K562 (cell line): Measurements from ENCODE around the gene JPT1. TPM values are rescaled to one million over a fixed set of nuclear protein-coding genes. Genes with fewer than 3 reads are reported as not detected.

ENCODE experiments used
- C11orf30 ChIP-seq: fragments of 450-650 bp; IDR thresholded peaks from 2 replicates; pipeline ENCODE4 v1.6.1; 2016; ENCODE audit warnings: low read depth, mild to moderate bottlenecking
- CBX1 ChIP-seq: sonication (generic); IDR thresholded peaks from 2 replicates; pipeline ENCODE4 v1.6.1; 2016; ENCODE audit warnings: antibody characterized with exemption, low read depth, mild to moderate bottlenecking
- CTCF ChIP-seq, 3 experiments: IDR thresholded peaks in 2 of 3; conservative IDR thresholded peaks in 1 of 3; 2 replicates each; pipeline ENCODE4 v1.5.1; 2011 to 2012; ENCODE audit warnings: low read length in 3 of 3, mild to moderate bottlenecking in 3 of 3, control low read depth in 2 of 3, improper control_type of control experiment in 1 of 3, inconsistent platforms in 1 of 3, low read depth in 1 of 3, mixed read lengths in 1 of 3, moderate library complexity in 1 of 3; ENCODE audit not compliant: insufficient read depth in 2 of 3
- GTF2B ChIP-seq: IDR thresholded peaks from 2 replicates; pipeline ENCODE4 v1.6.1; 2011; ENCODE audit not compliant: insufficient read length; ENCODE audit errors: extremely low read depth
- HMBOX1 ChIP-seq: sonication (generic); IDR thresholded peaks from 2 replicates; pipeline ENCODE4 v1.6.1; 2016
- ILF3 ChIP-seq: fragments of 450-650 bp; IDR thresholded peaks from 2 replicates; pipeline ENCODE4 v1.6.1; 2018; ENCODE audit warnings: antibody characterized with exemption, mild to moderate bottlenecking, moderate library complexity, borderline replicate concordance
- KAT2B ChIP-seq: IDR thresholded peaks from one replicate; pipeline ENCODE4 v1.6.1; 2012; ENCODE audit warnings: low read depth, mild to moderate bottlenecking, control low read depth, inconsistent platforms, low read length, moderate library complexity
- MAFK ChIP-seq: IDR thresholded peaks from 2 replicates; pipeline ENCODE4 v1.6.1; 2011; ENCODE audit warnings: low read length, improper control_type of control experiment
- MITF ChIP-seq: IDR thresholded peaks from 2 replicates; pipeline ENCODE4 v1.6.1; 2014; ENCODE audit warnings: antibody characterized with exemption
- MNT ChIP-seq, 2 experiments: fragments of 450-650 bp; conservative IDR thresholded peaks; 2 replicates each; pipeline ENCODE4 v1.6.1; 2017; ENCODE audit warnings: mild to moderate bottlenecking in 2 of 2, moderate library complexity in 2 of 2
- SMAD1 ChIP-seq: fragments of 150-350 bp; IDR thresholded peaks from 2 replicates; pipeline ENCODE4 v1.6.1; 2014; ENCODE audit warnings: low read length, low read depth; ENCODE audit not compliant: partially characterized antibody
- SMAD3 ChIP-seq: fragments of 450-650 bp; formaldehyde crosslinking; conservative IDR thresholded peaks from 2 replicates; pipeline ENCODE4 v1.4.0; 2020; ENCODE audit warnings: mild to moderate bottlenecking
- SMARCA4 ChIP-seq: fragments of 450-650 bp; IDR thresholded peaks from 2 replicates; pipeline ENCODE4 v1.6.1; 2016
- SMARCA5 ChIP-seq: fragments of 450-650 bp; IDR thresholded peaks from 2 replicates; pipeline ENCODE4 v1.6.1; 2016
- ZBED1 ChIP-seq: IDR thresholded peaks from 2 replicates; pipeline ENCODE4 v1.6.1; 2014
- ZBTB34 ChIP-seq: fragments of 250-450 bp; sonication (Bioruptor Pico); IDR thresholded peaks from 2 replicates; pipeline ENCODE4 v1.8.0; 2021; ENCODE audit warnings: mild to moderate bottlenecking, moderate library complexity
- ZKSCAN8 ChIP-seq: fragments of 200-800 bp; sonication (Bioruptor generic); IDR thresholded peaks from 2 replicates; pipeline ENCODE4 v1.6.1; 2016; ENCODE audit warnings: missing genetic modification characterization, missing compliant biosample characterization
- ZNF232 ChIP-seq: sonication (generic); formaldehyde crosslinking; IDR thresholded peaks from 2 replicates; pipeline ENCODE4 v1.8.0; 2022; ENCODE audit warnings: mild to moderate bottlenecking, missing genetic modification reagents
- ZNF316 ChIP-seq: fragments of 450-650 bp; IDR thresholded peaks from 2 replicates; pipeline ENCODE4 v1.6.1; 2016
- ZNF699 ChIP-seq: fragments of 250-450 bp; sonication (Bioruptor Pico); IDR thresholded peaks from 2 replicates; pipeline ENCODE4 v1.8.0; 2021; ENCODE audit warnings: mild to moderate bottlenecking, moderate library complexity; ENCODE audit not compliant: insufficient replicate concordance
- ZNF717 ChIP-seq: fragments of 250-450 bp; sonication (Bioruptor Pico); IDR thresholded peaks from 2 replicates; pipeline ENCODE4 v1.5.0; 2021
- ZZZ3 ChIP-seq: fragments of 450-650 bp; IDR thresholded peaks from 2 replicates; pipeline ENCODE4 v1.6.1; 2016; ENCODE audit warnings: antibody characterized with exemption, mild to moderate bottlenecking, moderate library complexity
- polyA plus RNA-seq, 8 experiments: library from polyadenylated mRNA; depleted of rRNA in 4 of 8; stranded (reverse) in 5 of 8; unstranded in 3 of 8; fragments of >200 nt; fragmentation: Nextera tagmentation in 2 of 8; fragmentation: Illumina TruSeq in 1 of 8; extraction: Ambion mirVana in 2 of 8; extraction: Trizol in 1 of 8; gene quantifications; 2 replicates each; pipeline versions ENCODE4 v1.2.1 to v1.2.3, GENCODE V29; 2011 to 2014; ENCODE audit warnings: inconsistent platforms in 1 of 8, missing spikeins in 1 of 8
- total RNA-seq, 7 experiments: library from RNA; depleted of rRNA in 6 of 7; stranded (reverse); fragments of >200 nt in 6 of 7; fragmentation: Illumina TruSeq in 2 of 7; extraction: Trizol in 2 of 7; gene quantifications; 2 replicates each; pipeline versions ENCODE4 v1.2.1 to v1.2.3, GENCODE V29; 2011 to 2021; ENCODE audit warnings: low replicate concordance in 1 of 7

The JPT1 gene
- total and polyA plus RNA-seq, 9 of the 15 experiments (the other 6 are each of a cell fraction or from before 2014, with no cell fraction given): 56.7 to 292 (median 144) TPM

- TF ChIP-seq SMARCA5 (no peak), ZKSCAN8 (CRISPR knock-in tag) (no peak), ZBTB34 (no peak; the same call in 1 of the 2 replicates), MITF (no peak), KAT2B (no peak), ZZZ3 (no peak), SMAD1 (peak; percentile 61), CTCF (IDR thresholded peaks at IDR 0.05 in 2 of 3, conservative IDR thresholded peaks at IDR 0.05 in 1 of 3; ENCODE audit: insufficient read depth in 2 of 3, low read depth in 1 of 3, low read length in 3 of 3) (no peak), MNT (conservative IDR thresholded peaks at IDR 0.05) (peak in 1 of 2 experiments; percentile 53; a peak in 2 of 4 replicates), ZBED1 (peak; percentile 46; the same call in 1 of the 2 replicates), C11orf30 (peak; percentile 96), MAFK (peak; percentile 85), GTF2B (no peak), ILF3 (no peak), ZNF717 (CRISPR knock-in tag) (no peak), HMBOX1 (no peak), SMAD3 (CRISPR knock-in tag) (0 out of 2 replicates have a peak, but pooled peaks have one; percentile 9), CBX1 (no peak), ZNF316 (peak; percentile 97), ZNF699 (CRISPR knock-in tag) (no peak), SMARCA4 (peak; percentile 96), ZNF232 (CRISPR knock-in tag) (no peak)
Measured at GRCh38 chr17:75124041-75124818, 30.1 kb downstream of the JPT1 start (continued).
